Superior temporal gyrus (tissue), 1 donor: ENCODE measurements around the gene ZNF584.

Source experiments
- DNase-seq: peaks from one replicate; pipeline ENCODE4 v3.0.0-alpha.2; 2016; ENCODE audit errors: extremely low spot score

Gene ZNF584

DNA sequence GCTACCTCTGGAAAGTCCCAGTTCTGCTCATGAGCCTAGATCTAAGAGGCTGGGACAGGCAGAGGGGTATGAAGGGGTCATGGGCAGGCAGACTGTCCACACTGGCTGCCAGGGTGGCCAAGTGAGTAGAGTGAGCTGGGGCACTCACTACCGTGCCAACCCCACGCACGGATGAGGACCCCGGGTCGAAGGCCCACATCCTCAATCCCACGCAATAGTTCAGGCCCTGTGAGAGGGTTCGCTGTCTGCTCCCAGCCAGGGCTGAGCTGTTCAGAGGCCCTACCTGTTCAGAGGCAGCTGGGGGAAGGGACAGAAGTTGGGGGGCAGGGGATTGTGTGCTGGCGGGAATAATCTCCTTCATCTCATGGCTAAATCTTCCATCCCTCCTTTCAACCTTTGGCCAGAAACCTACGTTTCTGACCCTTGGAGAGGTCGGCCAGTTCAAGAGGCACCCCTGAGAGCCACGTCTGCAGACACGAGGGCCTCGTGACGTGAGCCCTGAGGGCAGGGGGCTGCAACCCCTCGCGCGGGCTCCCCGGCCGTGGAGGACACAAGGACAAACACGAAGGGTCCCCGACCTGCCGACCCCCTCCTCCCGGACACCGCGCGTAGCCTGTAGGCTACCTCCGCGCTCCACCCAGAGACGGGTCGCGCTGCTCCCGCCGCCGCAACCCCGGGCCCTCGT is 22.4 kb upstream of the ZNF584 start:
- no peak for DNase-seq

DNA sequence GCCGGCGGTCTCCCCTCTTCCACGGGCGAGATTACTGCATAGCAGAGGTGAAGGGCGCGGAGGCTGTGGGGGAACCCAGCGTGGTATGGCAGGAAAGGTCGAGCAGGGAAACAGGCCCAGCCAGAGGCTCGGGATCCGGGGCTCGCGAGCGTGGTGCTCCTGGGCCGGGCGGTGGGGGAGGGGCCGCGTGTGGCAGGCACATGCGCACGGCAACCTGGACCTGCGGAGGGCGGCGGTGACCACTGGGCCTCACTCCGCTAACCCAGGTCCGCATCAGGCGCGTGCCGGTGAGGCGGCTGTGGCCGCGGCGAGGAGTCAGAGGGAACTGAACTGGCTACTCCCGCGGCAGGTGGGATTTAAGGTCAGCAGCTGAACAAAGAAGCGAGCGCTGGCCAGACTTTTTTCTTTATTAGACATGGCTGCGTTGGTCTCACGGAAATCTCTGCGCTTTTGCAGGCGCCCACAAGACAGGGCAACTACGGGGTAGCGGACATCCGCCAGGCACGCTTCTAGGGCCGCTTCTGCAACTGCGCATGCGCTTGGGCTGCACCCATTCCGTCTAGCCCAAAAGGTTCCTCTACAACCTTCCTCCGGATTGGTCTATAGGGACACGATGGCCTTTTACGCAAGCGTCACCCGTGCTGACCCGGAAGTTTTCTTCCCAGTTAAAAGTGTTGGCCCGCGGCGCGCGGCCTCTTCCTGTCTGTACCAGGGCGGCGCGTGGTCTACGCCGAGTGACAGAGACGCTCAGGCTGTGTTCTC is 21.7 kb upstream of the ZNF584 start, which contains the start of gene RPS5:
Gene RPS5, plus strand, starts transcription at position 694 of the 762 bp plus-strand sequence. CDS start 869 bp downstream, outside the sequence.
- peak; percentile 100 for DNase-seq

DNA sequence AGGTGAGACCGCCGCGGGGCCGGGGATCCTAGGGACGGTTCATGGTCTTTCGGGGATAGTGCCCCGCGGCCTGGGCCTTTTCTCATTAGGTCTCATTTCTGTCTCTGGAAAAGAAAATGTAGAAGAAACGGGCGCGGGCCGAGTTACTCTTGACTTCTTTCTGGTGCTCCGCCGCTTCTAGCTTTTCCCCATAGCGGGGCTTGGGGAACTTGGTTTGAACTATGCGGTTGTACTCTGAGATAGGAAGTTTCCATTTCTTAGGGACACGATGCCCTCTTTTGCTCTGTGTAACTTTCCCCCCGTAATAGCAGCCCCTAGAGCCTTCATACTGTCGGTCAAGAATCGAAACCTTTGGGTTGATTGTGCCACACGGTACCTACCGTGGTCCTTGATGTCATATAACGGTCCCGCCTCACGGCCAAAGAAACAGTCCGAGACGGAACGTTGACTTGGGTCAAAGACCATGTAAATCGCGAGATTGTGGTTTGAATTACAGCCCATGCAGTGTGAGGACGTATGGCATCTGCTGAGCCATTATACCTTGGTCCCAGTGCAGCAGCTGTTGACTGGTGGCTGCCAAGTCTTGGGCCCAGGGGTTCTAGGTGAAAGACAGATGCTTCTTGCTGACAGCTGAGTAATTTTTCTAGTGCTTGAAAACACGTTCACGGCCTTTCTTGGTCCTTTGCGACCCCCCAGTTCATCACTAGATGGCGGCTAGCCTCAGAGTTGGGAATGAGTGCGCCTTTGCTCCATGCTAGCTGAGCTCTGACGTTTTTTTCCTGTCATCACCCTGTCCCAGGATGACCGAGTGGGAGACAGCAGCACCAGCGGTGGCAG is 20.9 kb upstream of the ZNF584 start:
- no peak for DNase-seq

DNA sequence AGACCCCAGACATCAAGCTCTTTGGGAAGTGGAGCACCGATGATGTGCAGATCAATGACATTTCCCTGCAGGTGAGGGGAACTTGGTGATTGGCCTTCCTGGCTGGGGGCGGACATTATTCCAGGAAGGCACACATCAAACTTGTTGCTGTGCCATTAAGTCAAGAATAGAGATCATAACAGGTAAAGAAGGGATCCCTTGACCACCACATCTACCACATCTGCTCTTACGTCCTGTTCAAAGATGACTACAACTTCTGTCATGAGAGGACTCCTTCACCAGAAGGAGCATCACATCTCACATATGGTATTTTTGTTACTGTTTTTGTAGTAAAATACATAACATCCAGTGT is 20.3 kb upstream of the ZNF584 start:
- no peak for DNase-seq

DNA sequence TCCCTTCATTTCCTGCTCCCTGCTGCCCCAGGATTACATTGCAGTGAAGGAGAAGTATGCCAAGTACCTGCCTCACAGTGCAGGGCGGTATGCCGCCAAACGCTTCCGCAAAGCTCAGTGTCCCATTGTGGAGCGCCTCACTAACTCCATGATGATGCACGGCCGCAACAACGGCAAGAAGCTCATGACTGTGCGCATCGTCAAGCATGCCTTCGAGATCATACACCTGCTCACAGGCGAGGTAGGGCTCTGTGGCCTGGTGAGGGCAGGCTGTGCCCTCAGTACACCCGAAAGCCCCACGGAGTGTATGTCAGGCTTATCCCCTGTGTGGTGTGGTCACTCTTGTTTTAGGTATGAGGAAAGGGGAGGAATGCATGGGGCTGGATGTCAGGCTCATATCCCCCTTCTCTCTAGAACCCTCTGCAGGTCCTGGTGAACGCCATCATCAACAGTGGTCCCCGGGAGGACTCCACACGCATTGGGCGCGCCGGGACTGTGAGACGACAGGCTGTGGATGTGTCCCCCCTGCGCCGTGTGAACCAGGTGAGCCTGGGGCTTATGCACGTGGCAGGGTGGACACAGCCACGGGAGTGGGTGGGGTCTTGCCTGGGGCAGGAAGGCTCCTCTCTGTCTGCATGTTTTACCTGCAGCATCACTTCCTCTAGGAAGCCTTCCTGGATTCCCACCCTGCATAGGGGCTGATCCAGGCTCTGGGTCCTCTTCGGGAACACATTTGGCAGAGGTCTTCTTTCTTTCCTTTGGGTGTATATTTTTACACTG is 15.3 kb upstream of the ZNF584 start:
- DNase-seq, result no peak

DNA sequence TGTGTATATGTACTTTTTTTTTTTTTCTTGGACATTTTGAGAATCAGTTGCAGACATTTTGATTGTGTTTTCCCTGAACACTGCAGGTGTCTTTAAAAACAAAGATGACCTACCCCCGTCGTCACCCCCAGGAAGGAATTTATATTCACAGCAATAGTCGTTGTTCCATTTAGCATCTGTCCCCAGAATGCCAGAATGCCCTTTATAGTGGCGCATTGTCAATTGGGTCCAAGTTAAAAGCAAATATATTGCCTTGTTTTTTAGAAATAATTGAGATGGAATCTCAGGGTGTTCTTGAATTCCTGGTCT is 14.8 kb upstream of the ZNF584 start:
- DNase-seq, result no peak

DNA sequence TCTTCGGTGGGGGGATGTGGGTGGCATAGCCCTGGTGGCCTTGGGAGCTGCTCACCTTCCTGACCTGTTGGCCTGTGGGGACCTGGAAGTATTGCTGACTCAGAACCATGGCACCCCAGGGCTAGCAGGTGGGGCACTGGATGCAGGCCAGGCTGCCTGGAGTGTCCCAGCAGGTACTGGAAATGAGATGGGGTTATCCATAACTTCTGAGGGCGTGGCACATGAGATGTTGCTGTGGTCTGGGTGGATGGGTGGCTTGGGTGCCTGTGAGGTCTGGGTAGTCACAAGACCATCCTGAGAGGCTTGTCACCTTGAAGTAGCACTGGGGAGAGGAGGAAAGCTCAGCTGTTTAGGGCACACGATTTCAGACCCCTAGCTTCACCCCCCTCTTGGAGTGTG is 13.6 kb upstream of the ZNF584 start:
- no peak for DNase-seq

DNA sequence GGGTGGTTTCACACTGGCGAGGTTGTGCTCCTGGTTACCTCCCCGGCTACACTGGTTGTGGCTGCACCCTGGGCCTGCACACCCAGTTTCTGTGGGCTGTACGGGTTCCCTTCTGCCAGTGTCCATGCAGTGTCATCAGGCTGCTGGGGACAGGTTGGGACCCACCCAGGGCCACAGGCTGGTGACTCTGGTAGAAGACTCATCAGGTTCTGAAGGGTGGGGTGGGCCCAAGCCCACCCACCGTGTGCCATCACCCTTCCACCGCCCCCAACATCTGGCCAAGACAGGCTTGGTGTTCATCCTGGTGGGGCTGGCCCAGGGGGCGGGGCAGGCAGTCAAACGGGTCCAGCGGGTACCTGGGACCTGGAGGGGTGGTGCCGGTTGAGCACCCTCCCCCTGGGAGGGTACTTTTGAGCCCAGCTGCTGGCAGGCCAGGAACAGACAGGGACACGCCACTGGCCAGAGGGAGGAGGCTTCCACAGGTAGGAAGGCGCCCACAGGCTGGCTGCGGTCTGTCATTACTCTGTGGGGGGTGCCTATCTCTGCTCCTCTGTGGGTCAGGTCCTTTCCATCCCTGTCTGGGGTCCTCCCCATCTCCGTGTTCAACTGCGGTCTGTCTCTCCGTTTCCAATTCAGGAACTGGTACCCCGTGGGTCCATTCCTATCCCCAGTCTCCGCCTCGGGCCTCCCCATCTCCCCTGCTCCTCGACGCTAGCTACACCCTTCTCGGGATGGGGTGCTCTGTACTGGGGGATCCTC is 13.1 kb upstream of the ZNF584 start, which contains the start of gene RNF225:
Gene RNF225, plus strand, starts transcription at position 437 of the 759 bp plus-strand sequence. CDS start 434 bp downstream, outside the sequence.
- DNase-seq, result no peak

DNA sequence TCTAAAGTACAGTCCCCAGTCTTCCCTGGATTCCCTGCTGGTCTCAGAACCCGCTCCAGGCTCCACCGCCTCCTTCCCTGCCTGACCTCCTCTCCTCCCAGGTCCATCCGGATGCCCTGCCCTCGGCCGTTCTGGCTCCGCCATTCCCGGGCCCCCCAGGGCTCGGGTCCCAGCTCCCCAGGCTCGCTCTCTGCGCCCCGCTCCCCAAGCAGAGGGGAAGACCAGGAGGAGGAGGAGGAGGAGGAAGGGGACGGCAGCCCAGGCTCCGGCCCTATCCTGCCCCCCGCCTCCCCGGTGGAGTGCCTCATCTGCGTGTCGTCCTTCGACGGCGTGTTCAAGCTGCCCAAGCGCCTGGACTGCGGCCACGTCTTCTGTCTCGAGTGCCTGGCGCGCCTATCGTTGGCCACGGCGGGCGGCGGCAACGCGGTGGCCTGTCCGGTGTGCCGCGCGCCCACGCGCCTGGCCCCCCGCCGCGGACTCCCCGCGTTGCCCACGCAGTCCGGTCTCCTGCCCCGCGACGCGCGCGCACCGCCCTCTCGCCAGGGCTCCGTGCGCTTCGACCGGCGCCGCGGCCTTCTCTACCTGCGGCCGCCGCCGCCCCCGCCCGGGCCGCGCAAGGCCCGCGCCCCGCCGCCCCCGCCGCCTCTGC is 12.3 kb upstream of the ZNF584 start:
- no peak for DNase-seq

DNA sequence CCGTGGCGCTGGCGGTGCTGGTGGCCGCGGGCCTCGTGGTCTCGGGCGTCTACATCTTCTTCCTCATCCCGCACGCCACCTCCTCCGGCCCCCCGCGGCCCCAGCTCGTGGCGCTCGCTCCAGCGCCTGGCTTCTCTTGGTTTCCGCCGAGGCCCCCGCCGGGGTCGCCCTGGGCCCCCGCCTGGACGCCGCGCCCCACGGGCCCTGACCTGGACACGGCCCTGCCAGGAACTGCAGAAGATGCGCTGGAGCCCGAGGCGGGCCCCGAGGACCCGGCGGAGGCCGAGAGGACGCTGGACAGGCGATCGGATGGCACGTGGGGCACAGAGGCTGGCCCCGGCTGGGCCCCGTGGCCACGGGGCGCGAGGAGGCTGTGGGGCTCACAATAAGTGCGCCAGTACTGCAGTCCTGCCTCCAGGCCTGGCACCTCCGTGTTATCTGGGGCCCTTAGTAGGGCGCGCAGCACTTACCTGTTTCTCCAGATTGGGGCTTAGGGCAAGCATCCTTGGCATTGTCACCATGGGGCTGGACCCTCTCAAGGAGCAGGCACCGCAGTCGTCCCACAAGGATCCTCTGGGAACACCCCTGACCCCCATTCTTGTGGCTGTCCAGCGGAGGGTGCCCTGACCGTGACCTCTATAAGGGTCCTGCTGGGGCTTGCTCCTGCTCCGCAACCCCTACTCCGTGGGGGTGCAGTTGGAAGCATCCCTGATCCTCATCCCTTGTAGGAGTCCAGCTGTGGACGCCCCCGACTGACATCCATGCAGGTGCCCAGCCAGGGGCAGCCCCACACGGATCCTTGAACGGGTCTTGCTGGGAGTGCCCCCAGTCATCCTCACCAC is 11.5 kb upstream of the ZNF584 start:
- DNase-seq, result no peak

DNA sequence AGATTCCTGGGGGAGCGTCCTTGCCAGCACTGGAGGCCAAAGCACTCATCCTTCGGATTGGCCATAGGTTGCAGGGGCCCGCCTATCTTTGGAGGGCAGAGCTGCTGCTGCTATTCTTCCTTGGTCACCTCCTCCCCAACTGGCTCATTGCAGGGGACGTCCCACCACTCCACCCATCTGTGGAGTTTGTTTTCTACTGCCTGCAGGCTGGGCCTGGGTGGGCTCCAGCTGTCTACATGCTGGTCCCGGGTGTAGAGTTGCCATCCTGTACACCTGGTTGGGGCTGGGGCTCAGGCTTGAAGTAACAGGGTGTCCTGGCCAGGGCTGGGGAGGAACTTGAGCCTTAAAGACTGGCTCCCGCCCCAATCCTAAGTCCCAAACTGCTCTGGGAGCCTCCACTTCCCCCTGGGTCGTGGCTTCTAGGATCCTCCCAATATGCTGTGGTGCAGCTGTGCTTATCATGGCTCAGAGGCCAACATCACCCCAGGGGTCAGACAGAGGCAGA is 10.9 kb upstream of the ZNF584 start:
- DNase-seq, result no peak

DNA sequence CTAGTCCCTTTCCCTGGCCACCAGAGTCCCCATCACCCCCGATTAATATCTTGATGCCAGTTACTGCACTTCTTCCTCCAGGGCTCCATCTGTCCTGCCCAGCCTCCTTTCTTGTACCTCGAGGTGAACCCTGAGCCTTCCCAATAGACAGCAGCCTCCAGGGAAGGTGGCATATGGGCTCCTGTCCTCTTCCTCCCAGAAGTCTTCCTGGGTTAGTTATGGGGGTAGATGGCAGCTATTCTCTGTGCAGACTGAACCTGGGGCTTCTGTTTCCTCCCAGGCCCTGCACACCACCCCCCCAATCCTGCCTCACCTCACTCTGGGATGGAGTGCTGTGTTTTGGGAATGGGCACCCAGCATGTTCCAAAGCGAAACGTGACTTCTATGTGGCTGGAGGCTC is 10.4 kb upstream of the ZNF584 start:
- no peak for DNase-seq

DNA sequence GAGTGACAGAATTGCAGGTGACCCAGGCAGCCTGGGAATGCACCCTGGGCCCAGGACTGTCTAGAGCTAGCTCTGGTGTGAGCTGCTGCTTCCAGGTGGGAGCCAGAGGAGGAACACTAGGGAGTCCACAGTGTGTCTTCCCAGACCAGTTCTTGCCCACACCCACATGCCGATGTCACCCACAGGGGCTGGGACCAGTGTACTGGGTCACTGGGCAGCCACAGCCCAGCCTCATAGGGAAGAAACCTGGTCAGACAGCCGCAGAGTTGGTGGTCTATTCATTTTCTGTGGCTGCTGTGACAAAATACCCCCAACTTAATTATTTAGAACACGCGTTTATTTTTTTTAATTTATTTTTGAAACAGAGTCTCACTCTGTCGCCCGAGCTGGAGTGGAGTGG is 9.9 kb upstream of the ZNF584 start:
- no peak for DNase-seq

DNA sequence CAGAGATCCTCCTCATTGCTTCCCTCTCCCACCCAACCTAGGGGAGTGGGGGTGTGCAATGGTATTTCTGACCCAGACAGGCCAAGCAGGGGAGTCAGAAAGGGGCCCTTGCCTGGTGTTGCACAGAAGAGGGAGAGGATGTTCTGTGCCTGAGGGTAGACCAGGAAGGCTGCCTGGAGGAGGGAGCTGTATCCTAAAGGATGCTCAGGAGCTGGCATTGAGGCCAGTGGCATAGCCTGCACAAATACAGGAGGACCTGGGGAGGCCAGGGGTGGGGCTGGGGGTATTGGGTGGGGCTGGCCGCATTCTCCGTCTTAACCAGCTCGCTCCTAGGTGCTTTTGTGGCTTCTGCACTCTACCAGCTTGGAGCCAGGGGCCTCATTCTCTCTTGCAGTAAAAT is 8.5 kb upstream of the ZNF584 start:
- DNase-seq, result no peak

DNA sequence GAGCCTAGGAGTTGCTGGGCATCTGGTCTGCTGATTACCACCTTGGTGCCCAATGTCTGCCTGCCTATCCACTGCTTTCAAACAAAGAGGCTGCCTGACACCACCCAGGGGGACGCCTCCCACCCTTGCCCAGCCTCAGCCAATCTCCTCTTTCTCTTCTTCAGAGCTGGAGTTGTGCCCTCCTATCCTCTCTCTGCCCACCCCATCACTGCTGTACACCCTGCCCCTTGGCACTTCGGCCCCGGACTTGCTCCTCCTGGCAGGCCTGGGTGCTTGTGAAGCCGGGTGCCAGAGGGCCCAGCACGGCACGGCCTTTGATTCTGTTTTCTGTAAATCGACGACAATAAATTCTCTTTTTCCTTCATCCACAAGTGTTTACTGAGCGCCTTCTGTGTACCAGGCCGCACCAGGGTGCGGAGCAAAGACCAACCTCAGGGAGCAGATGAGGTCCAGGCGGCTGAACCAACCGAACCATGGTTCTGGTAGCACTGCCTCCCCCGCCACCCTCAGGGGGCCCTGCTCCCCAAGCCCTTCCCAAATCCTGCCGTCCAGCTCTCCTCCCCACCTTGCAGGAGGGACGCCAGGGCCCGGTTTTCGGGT is 8.0 kb upstream of the ZNF584 start:
- DNase-seq, result peak; percentile 37

DNA sequence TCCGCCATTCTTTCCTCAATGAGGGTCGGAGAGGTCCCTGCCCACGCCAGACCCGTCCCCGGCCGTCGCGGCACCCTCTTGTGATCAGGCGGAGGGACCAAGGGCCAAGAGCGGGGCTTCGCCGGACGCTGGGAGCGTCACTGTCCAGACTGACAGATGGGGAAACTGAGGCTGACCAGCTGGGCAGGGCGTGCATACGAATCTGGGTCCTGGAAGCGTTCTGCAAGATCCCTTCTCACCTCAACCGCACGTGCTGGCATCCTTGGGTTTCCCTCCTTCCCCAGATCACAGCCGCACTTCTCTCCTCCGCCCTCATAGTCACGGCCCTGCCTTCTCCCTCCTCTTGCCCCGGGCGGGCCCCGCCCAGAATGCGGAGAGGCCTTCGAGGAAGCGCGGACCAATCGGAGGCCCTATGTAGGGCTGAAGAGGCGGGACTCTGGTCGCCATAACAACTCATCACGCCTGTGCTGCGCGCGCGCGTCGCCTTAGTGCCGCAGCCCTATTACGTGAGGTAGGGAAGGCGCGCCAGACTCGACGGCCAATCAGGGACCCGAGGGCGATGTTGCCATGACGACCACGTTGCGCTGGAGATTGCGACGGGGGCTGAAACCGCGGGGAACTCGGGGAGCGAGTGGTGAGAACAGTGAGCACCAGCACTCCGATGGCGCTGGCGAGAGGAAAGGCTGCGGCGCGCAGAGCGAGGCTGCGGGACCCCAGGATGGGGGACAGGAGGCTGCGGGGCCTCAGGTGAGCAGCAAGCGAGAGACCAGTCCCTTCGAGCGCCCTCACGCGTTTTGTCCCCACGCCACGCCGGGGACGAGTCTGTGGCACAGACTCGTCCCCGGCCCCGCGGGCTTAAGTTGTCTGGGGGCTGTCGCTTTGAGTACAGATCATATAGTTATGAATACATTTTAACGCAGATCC is 7.3 kb upstream of the ZNF584 start:
- peak; percentile 99 for DNase-seq

DNA sequence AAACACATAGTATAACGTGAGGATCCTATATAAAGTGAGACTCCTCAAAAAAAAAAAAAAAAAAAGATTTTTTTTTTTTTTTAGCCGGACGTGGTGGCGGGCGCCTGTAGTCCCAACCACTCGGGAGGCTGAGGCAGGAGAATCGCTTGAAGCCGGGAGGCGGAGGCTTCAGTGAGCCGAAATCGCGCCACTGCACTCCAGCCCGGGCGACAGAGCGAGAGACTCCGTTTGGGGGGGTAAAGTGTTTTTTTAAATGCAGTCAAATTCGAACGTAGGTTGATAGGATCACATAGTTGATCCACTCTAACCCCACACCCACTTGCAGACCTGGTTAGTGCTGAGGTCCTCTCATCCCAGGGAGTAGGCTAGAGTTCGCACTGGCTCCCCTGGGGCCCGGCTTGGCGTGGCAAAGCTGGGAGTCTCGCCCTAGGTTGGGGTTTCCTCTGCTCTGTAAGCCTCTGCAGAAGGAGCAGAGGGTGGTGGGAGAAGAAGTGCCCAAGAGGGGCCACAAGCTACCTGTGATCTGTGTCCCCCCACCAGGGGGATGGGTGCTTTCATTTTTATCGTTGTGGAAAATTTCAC is 6.5 kb upstream of the ZNF584 start:
- no peak for DNase-seq
